DND-41 (cell line): Measurements from ENCODE around the gene OPTC.

ENCODE experiments used
- ATAC-seq: fragments of 200-7000 bp; cut with Tn5 transposase; 3 replicates; pipeline ENCODE4 v1.9.1; 2021; ENCODE audit warnings: low read depth; ENCODE audit not compliant: insufficient read depth
- DNase-seq: peaks from one replicate; pipeline ENCODE4 v3.0.0-alpha.2; 2020
- H2AFZ ChIP-seq: 2 replicates; pipeline ENCODE4 v1.6.0; 2012; ENCODE audit warnings: low read depth, low read length
- H3K27ac ChIP-seq: 2 replicates; pipeline ENCODE4 v1.5.1; 2012; ENCODE audit warnings: low read length, inconsistent platforms
- H3K27me3 ChIP-seq: fragments of 200-600 bp; sonication (generic); 2 replicates; pipeline ENCODE4 v1.6.0; 2012; ENCODE audit warnings: low read length, mild to moderate bottlenecking, inconsistent platforms; ENCODE audit not compliant: insufficient read depth, poor library complexity
- H3K36me3 ChIP-seq: 2 replicates; pipeline ENCODE4 v1.5.1; 2012; ENCODE audit warnings: low read length, inconsistent platforms; ENCODE audit not compliant: insufficient read depth
- H3K4me1 ChIP-seq: 2 replicates; pipeline ENCODE4 v1.5.1; 2012; ENCODE audit warnings: mild to moderate bottlenecking, low read length; ENCODE audit not compliant: insufficient read depth
- H3K4me2 ChIP-seq: 2 replicates; pipeline ENCODE4 v1.6.0; 2012; ENCODE audit warnings: mild to moderate bottlenecking, moderate library complexity, low read length, inconsistent platforms; ENCODE audit not compliant: insufficient read depth
- H3K4me3 ChIP-seq, 2 experiments: fragments of 200-600 bp in 1 of 2; shearing (Covaris generic) in 1 of 2; 2 replicates each; pipeline ENCODE4 v1.5.1; 2012 to 2016; ENCODE audit warnings: inconsistent platforms in 2 of 2, low read length in 2 of 2, mild to moderate bottlenecking in 2 of 2, low read depth in 1 of 2, moderate library complexity in 1 of 2
- H3K79me2 ChIP-seq: 2 replicates; pipeline ENCODE4 v1.6.0; 2012; ENCODE audit warnings: low read length, inconsistent platforms; ENCODE audit not compliant: insufficient read depth
- H3K9ac ChIP-seq: 2 replicates; pipeline ENCODE4 v1.6.0; 2012; ENCODE audit warnings: low read depth, mild to moderate bottlenecking, inconsistent platforms, low read length, moderate library complexity
- H3K9me3 ChIP-seq: 2 replicates; pipeline ENCODE4 v1.5.1; 2012; ENCODE audit warnings: low read length, moderate library complexity, mild to moderate bottlenecking, inconsistent platforms; ENCODE audit not compliant: insufficient read depth, severe bottlenecking
- H4K20me1 ChIP-seq: 2 replicates; pipeline ENCODE4 v1.6.0; 2012; ENCODE audit warnings: low read length; ENCODE audit not compliant: insufficient read depth
- EZH2 ChIP-seq: IDR thresholded peaks from 3 replicates; pipeline ENCODE4 v1.6.1; 2012; ENCODE audit warnings: borderline replicate concordance, low read depth, mild to moderate bottlenecking, moderate library complexity, low read length, inconsistent platforms; ENCODE audit not compliant: severe bottlenecking
- TF ChIP-seq, protein P1 (sequence below): IDR thresholded peaks from 2 replicates; pipeline ENCODE4 v1.5.1; 2012; ENCODE audit warnings: borderline replicate concordance, low read length, moderate library complexity, mild to moderate bottlenecking; ENCODE audit not compliant: poor library complexity, severe bottlenecking; ENCODE audit errors: extremely low read depth

OPTC gene

GRCh38 chr1:203497269-203497777 lies 3.4 kb downstream of the OPTC start:
- Histone ChIP-seq H3K79me2 (no peaks in the 10 kb centered on the region), H3K27me3 (peaks cover 7% of the 10 kb centered on the region), H3K4me1 (no peaks in the 10 kb centered on the region), H3K4me3 (no peak overlapping the region), H3K4me2 (no peak overlapping the region), H3K36me3 (no peaks in the 10 kb centered on the region), H3K9ac (no peak overlapping the region), H3K9me3 (no peaks in the 10 kb centered on the region), H2AFZ (no peak overlapping the region), H3K27ac (no peak overlapping the region), H4K20me1 (no peaks in the 10 kb centered on the region)
- TF ChIP-seq, protein P1, sequence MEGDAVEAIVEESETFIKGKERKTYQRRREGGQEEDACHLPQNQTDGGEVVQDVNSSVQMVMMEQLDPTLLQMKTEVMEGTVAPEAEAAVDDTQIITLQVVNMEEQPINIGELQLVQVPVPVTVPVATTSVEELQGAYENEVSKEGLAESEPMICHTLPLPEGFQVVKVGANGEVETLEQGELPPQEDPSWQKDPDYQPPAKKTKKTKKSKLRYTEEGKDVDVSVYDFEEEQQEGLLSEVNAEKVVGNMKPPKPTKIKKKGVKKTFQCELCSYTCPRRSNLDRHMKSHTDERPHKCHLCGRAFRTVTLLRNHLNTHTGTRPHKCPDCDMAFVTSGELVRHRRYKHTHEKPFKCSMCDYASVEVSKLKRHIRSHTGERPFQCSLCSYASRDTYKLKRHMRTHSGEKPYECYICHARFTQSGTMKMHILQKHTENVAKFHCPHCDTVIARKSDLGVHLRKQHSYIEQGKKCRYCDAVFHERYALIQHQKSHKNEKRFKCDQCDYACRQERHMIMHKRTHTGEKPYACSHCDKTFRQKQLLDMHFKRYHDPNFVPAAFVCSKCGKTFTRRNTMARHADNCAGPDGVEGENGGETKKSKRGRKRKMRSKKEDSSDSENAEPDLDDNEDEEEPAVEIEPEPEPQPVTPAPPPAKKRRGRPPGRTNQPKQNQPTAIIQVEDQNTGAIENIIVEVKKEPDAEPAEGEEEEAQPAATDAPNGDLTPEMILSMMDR = no peak
- TF ChIP-seq EZH2 = no peak
- ATAC-seq = no peak
- DNase-seq = no peak

GRCh38 chr1:203499643-203500278 lies 5.8 kb downstream of the OPTC start:
- Histone ChIP-seq H4K20me1 (no peaks in the 10 kb centered on the region), H3K9me3 (no peaks in the 10 kb centered on the region), H3K36me3 (no peaks in the 10 kb centered on the region), H3K27me3 (no peaks in the 10 kb centered on the region), H2AFZ (no peak overlapping the region), H3K9ac (no peak overlapping the region), H3K4me1 (no peaks in the 10 kb centered on the region), H3K4me2 (no peak overlapping the region), H3K79me2 (no peaks in the 10 kb centered on the region), H3K4me3 (no peak overlapping the region), H3K27ac (no peak overlapping the region)
- TF ChIP-seq, protein P1 = no peak
- TF ChIP-seq EZH2 = no peak
- DNase-seq = no peak
- no peak for ATAC-seq

GRCh38 chr1:203500279-203500678 lies 6.3 kb downstream of the OPTC start:
- H2AFZ ChIP-seq = no peak overlapping the region
- no peaks in the 10 kb centered on the region for H3K4me1 ChIP-seq
- H3K4me3 ChIP-seq = no peak overlapping the region
- H3K9ac ChIP-seq = no peak overlapping the region
- no peaks in the 10 kb centered on the region for H4K20me1 ChIP-seq
- no peak overlapping the region for H3K4me2 ChIP-seq
- no peaks in the 10 kb centered on the region for H3K79me2 ChIP-seq
- H3K27ac ChIP-seq = no peak overlapping the region
- no peaks in the 10 kb centered on the region for H3K36me3 ChIP-seq
- ATAC-seq (no peak), DNase-seq (no peak)
- TF ChIP-seq, protein P1 = no peak
- no peak for TF ChIP-seq EZH2
- H3K9me3 ChIP-seq = no peaks in the 10 kb centered on the region
- H3K27me3 ChIP-seq = no peaks in the 10 kb centered on the region

GRCh38 chr1:203503836-203504235 lies 9.9 kb downstream of the OPTC start:
- Histone ChIP-seq H3K9me3 (no peaks in the 10 kb centered on the region), H3K4me3 (no peak overlapping the region), H3K4me1 (no peaks in the 10 kb centered on the region), H3K4me2 (no peak overlapping the region), H3K27ac (no peak overlapping the region), H3K36me3 (no peaks in the 10 kb centered on the region), H3K9ac (no peak overlapping the region), H2AFZ (no peak overlapping the region), H3K79me2 (no peaks in the 10 kb centered on the region), H3K27me3 (no peaks in the 10 kb centered on the region), H4K20me1 (no peaks in the 10 kb centered on the region)
- DNase-seq (no peak), ATAC-seq (no peak)
- TF ChIP-seq, protein P1 = no peak
